Right renal cortex interstitium (tissue), 3 donors: ENCODE results near the gene ITGA6. TPM values are rescaled to one million over a fixed set of nuclear protein-coding genes. Genes with fewer than 3 reads are reported as not detected.
A peak's percentile ranks its signal among the peaks of the same experiment; 100 is the strongest.

Source experiments
- DNase-seq, 3 donors: peaks; one replicate each; pipeline ENCODE4 v3.0.0-alpha.2; 2013; ENCODE audit warnings: low read depth in 3 of 3, low spot score in 2 of 3
- polyA plus RNA-seq, 3 donors: library from polyadenylated mRNA; unstranded; fragments of 120-200 nt; gene quantifications; one replicate each; pipeline ENCODE4 v1.2.1, GENCODE V29; 2013; ENCODE audit not compliant: insufficient read length in 3 of 3

Gene ITGA6
- polyA plus RNA-seq, 3 donors: 105 to 108 (median 108) TPM

DNA sequence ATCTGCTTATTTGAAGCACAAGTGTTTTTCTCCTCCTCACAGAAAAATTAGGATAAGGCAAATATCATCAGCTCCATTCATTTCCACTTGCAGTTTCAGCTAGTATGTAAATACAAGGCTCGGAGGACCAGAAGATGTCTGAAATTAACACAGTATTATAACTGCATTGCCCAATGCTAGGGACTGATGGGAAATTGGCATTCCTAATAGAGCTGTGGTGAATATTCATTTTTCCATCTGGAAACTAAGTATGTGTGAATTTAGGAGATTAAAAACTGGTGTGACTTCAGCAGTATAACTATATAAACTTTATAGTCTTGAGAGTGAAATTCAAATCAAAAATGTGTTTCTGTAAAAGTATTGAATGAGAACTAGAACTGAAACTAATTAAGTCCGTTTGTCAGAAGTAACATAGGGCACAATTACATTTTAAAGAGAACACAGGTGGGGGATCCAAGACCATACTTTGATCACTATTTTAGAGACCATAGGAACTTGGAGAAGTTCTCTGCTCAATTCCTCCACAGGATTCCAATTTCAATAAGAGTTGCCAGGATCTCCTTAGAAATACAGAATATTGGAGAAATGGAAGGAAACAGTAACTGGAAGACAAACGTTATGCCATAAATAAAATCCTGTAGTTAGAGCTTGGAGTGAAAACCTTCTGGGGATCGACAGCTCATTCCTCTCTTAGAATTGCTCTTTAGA is 12.1 kb upstream of the ITGA6 start:
- no peak for DNase-seq

DNA sequence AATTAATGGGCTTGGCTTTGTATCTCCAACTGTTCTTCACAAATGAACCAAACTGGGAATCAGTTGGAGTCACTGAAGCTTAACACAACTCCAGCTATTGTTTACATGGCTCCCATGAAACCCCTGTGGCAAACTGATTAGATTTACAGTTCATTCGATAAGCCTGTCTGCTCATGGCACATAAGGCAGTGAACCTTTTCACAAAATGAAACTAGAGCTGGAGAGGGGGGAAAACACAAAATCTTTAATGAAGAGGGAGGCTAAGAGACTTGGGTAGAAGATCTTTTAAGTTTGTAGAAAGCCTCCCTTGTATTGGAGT is 11.6 kb upstream of the ITGA6 start:
- no peak for DNase-seq

DNA sequence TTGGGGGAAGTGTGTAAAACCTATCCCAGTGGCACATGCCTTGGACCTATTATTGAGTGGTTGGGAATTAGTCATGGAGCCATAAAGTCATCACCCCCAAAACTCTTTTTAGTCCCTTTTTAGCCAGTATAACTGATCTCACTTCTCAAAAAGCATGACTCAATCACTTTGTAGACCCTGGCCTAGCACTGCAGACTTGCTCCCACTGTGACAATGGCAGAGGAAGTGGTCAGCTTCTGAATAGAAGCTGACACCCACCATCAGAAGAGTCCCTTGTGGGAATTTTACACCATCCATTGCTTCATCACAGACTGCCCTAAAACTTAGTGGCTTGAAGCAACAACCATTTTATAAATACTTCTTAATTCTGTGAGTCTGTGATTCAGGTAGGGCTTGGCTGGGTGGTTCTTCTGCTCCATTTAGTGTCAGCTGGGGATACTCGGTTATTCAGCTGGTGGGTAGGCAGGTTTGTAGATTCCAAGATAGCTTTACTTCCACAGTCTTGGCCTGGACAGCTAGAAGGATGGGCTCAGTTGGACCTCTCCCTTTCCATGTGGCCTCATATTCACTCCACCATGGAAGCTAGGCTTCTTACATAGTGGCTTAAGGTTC is 10.8 kb upstream of the ITGA6 start:
- no peak for DNase-seq

DNA sequence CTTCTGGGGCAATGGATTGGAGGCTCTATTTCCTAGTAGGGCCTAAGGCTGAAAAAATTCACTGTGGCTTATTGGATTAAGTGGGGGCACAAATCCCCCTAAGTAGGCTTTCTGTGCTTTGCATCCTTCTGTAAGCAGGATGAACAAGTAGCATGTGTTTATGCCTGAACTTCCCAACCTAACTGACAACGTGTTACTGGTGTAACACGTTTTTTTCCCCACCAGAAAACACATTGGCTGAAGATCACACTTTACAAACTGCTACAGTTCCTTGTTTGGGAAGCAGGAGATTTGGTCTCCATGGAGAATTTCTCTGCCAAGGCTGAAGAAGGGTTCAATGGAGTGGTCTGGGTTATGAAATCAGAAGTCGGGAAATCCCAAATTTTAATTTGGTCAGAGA is 7.2 kb upstream of the ITGA6 start:
- DNase-seq: no peak

DNA sequence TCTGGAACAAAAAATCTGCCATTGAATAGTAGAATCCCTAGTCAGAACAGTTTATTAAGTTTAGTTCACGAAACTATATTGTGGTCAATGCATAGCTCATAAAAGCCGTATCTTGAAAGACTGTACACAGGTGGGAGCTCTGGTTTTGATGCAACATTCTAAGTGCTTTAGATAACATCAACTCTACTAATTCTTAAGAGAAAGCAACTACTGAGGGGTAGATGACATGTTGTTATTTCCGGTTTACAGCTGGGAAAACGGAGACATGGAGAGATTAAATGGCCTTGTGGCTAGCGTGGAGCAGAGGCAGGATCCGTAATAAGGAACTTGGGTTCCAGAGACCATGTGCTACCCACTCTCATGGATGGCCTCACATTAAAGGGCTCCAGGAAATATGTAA is 4.2 kb upstream of the ITGA6 start:
- DNase-seq: no peak

DNA sequence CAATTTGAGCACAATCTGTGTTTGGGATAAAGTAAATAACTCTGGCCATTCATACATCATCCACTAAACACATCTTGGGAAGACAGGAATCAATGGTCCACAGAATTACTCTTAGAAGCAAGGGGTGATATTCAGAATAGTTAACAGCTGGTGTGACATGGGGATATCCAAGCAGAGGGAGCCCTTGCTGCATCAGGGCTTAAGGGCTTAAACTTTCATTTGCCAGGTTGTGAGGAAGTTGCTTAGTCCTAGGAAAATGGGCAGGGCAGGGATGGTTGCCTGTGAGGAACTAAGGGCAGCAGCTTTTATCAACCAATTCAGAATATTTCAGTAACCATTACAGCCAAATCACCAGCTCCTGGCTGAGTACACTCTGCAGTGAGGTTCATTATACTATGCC is 2.0 kb upstream of the ITGA6 start:
- DNase-seq: no peak

DNA sequence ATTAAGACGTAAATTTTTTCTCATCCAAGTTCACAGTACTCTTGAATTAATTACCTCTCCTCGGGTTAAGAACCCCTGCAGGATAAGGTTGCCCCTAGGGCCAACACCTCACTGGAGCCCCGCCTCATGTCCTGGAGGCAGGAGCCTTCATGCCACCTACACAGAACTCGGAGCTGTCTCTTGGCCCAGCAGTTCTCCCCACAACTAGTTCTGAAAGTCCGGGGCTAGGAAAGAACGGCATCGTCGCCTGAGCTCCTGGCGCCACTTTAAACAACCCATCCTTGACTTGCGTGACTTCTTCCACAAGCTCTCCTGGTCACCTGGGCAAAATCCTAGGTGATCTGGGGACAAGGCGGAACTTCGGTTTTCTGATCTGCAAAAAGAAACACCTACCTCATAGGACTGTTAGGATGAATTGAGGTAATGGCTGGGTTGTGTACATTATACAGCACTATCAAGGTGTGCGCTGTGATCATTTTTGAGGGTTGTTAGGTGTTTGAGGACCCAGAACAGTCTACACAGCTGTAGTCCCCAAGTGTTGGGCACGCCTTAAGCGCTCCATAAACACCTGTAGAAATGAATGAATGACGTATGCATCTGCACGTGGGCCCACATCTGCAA is 641 bp upstream of the ITGA6 start:
- DNase-seq: no peak

DNA sequence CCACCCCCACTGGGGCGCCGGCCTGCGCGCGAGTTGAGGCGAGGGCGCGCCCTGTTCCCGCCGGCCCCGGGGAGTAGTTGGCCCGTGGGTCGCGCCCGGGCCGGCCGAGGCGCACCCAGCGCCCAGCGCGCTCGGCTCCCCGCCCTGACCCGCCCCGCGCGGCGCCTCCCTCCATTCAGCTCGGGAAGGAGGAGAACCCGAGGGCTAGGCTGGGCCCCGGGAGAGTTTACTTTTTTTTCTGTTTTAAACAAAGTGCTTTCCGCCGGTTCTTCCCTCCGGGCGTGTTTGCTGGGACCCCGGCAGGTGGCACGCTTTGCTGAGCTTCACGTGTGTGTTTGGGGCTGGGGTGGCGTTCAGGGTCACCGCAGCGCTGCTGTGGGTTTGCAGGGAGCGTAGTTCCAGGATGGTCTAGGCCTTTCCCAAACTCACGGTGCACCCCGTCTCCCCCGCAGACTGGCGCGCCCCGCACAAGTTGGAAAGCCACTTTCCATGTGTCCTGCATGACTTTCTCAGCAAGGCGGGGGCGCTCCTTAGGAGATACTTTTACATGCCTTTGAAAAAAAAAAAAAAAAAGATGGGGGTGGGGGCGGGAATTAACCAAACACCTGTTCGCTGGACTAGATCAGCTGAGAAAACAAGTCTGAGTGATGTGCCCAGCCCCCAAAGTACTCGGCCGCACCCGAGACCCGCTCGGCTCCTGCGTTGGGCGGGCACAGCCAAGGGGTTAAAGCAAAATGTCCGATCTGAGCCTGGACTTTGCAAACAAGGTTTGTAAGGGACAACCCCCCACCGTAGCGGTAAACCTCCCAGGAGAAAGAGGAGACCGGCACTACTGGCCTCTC is 825 bp downstream of the ITGA6 start:
- DNase-seq: peak in 1 of 3 donors; percentile 47

DNA sequence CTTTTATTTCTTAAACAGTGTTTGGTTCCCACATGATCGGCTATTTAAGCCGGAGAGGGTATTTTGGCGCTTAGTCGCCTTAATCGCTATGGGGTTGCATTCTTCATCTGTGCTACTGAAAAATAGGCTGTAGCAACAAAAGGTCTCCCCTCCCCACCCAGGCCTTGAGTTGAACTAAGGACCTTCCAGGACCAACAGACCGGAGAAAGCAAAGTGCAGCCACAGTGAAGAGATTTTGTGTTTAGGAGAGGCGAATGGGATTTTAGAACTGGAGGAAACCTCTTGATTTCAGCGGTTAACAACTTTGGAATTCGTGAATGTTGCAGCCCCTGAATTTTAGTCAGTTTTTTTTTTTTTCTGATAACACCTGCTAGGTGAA is 1.4 kb downstream of the ITGA6 start:
- no peak for DNase-seq

DNA sequence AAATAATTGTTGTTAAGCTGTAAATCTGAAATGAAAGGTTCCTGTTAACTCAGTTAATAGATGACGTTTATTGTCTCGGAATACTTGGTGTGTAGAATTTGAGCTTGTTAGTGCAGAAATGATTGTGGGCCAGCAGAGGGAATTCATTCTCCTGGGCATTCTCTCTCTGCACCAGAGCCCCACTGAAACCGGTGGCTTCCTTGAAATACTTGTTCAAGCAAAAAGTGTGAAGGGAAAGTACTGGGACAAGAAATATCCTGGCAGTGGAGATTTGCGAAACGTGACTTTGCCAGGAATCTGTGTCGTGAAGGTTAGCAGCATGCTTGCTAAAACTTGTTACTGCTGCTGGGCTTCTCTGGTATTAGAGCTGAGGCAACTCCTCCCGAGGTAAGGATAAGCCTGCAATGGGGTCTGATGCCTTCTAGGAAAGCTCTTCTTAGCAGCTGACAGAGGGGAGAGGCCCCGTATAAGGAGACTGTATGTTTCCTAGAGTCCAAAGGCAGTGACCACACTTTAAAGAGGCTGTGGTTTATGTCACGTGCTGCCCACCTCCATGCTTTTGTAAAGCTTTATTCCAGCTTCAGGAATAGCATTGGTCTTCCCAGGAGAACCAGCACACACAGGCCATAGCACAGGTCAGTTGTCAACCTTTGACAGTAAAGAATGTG is 2.0 kb downstream of the ITGA6 start:
- no peak for DNase-seq

DNA sequence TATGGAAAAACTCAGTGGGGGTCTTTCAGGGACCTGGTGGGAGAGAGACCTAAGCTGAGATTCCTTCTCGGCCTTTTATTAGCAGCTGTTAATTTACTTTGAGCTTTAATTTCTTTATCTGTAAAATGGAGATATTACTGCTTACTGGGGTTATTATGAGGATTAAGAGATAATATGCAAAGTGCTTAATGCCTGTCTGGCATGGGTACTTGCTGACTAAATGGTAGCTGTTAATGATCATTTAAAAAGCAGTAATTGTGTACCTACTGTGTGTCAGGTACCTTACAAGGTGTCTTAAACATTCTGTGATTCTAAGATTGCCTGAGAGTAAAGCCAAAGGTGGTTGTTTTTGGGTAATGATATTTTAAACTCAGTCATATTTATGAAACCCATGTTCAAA is 2.6 kb downstream of the ITGA6 start:
- DNase-seq: no peak

DNA sequence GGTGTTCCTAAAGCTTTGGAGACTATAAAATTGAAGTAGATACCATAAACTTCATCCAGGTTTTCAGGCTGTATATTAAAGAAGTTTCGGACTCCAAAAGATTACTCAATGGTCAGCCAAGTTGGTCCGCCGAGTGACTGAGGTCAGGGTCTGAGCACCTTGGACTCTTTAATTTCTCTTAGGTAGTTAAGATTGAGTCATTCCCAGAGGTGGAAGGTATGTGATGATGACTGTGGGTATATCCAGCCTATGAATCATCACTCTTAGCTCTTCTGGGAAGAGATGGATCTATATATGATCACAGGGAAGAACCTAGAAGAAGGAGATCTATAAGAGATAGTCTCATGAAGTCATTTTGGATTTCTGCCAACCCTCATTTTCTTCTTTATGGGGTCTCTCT is 3.3 kb downstream of the ITGA6 start:
- DNase-seq: no peak

DNA sequence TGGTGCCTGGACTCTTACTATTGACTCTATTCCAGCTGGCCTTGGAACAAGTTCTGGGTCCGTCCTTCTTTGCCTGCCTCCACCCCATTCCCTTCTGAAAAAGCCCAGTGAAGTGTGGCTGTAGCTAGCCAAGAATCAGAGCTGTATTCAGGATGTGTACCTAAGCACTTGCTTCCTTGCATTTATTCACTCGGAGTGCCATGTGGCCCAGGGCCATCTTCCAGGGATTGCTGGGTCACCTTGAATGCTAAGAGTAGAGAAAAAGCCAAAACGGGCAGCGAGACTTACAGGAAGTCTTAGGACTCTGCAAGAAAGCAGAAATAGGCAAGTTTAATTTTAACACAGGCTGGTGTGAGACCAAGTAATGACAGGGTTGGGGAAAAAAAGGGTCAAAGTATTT is 4.1 kb downstream of the ITGA6 start:
- no peak for DNase-seq

DNA sequence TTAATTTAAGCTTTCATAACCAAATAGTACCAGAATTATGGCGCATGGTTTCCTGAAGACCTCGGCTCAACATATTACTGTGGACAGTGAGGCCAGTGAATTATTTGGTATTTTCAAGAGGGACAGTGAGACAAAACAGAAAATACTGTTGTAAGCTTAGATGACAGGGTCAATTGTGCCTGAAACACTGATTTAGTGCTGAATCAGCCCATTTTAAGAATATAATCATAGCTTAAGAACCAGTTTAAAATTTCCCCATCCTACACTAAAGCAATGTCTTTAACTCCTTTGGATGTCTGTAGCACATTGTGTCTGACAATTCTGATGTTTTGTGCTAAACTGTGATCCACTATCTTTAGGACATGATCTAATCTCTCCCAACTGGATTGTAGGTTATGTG is 4.6 kb downstream of the ITGA6 start:
- DNase-seq: no peak

DNA sequence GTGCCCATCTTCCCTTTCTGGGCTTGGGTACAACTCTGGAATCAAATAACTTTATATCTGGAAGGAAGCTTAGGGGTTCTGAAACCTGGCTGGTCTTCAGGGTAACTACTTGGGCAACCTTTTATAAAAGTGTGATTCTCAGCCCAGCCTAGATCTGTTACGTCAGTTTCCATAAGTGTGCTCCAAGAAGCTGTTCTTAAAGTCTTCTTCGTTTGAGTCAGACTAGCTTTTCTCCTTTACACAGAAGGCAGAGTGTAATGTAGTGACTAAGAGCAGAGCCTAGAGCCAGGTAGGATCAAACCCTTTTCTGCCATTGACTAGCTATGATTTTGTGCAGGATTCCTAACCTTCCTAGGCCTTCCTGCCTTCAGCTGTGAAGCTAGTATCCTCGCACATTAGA is 5.8 kb downstream of the ITGA6 start:
- DNase-seq: no peak

DNA sequence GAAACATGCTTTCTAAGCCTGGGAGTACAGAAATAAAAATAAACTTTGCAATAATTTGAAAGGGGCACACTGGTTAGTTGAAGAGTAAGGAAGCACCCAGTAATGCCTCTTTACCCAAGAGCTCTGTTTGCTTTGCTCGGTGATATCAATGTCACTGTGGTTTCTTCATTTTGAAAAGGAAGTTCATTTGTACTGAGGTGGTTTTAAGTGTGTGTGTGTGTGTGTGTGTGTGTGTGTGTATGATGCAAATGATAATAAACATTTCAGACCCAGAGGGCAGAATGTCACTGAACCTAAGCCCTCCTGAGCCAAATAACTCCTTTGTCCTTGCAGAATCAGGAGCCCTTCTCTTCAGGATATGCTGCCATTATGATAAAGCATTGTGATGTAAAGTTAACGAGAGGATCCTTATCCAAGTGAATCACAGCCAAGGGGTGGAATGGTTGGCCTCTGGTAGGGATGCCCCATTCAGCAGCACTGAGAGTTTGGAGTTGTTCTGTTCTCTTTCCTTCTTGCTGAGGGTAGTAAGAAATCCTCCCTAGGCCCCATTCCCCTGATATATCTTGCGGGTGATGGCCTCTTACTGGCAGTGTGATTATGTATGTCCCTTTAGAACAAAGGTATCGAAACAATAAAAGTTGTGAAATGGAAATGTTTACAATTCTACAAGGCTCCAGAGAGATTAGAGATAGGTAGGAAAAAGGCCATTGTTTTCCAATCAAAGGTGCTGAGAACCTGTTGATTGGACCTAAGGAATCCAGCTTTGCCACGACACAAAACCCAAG is 7.6 kb downstream of the ITGA6 start:
- DNase-seq: no peak

DNA sequence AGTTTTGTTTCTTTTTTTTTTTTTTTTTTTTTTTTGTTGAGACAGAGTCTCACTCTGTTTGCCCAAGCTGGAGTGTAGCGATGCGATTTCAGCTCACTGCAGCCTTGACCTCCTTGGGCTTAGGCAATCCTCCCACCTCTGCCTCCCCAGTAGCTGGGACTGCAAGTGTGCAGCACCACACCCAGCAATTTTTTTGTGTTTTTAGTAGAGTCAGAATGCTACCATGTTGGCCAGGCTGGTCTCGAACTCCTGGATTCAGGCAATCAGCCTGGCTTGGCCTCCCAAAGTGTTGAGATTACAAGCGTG is 8.2 kb downstream of the ITGA6 start:
- no peak for DNase-seq

DNA sequence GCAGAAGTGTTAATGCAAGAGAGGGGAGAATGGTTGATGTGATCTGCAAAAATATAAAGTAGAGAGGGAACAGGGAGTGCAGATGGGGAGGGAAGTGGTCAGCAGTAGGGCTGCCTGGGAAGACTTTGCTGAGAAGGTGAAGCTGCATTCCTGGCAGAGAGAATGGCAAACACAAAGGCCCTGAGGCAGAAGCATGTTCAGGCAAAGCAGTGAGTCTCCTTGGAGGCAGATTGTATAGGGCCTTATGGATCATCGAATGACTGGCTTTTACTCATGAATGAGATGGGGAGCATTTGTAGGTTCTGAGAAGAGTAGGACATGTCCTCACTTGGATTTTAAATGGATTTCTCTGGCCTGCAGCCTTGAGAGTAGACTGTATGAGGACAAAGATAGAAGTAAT is 9.5 kb downstream of the ITGA6 start:
- DNase-seq: no peak

DNA sequence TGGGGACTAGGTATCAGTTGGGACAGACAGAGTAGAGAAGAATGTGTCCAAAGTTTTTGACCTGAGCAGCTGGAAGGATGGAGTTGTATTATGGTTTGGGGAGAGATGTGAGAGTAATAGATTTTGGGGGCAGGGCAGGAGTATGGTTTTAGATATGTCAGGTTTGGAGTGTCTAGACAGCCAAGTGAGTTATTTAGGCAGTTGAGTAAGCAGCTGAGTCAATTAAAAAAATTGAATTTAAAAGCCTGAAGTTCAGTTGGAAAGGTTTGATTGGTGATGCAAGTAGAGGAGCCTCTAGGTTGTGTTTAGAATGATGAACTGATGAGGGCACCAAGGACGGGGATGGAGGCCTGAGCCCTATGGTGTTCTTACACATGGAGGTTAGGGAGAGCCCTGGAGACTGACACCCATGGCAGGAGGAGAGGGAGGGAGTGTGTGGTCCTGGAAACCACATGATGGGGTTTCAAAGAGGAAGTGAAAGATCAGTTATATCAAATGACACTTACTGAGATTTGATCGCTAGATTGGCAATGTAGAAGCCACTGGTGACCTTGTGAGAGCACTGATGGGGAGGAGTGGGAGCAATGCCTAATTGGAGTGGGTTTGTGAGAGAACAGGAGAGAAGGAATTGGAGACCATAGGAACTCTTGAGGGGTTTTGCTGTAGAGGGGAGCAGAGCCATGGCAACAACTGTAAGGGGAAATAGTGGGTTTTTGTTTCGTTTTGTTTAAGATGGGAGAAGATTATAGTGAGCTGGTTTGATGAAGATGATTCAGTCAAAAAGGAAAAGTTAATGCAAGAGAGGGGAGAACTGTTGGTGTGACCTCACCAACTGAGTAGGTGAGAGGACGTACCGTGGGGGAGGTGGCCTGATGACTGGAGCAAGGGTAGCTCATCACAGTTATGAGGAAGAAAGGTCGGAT is 10.3 kb downstream of the ITGA6 start:
- DNase-seq: no peak
